HT1080 (cell line): ENCODE results near the gene RASGEF1C. TPM values are rescaled to one million over a fixed set of nuclear protein-coding genes. Genes with fewer than 3 reads are reported as not detected.

Experiments
- DNase-seq: peaks from one replicate; pipeline ENCODE4 v3.0.0-alpha.2; 2015; ENCODE audit warnings: low read depth
- total RNA-seq: library from RNA; depleted of rRNA; stranded (reverse); fragments of >200 nt; shearing (Covaris generic); gene quantifications from 2 replicates; pipeline ENCODE4 v1.2.3, GENCODE V29; 2014; rRNA removed

Gene RASGEF1C
- total RNA-seq, 1 experiment from 2014 or later = not detected

- DNase-seq = no peak
Observed at GRCh38 chr5:180068519-180069090, 140.4 kb downstream of the RASGEF1C start.

GRCh38 chr5:180067986-180068385, 141.0 kb downstream of the RASGEF1C start:
- no peak for DNase-seq

- DNase-seq = no peak
Observed at GRCh38 chr5:180060192-180060591, 148.8 kb downstream of the RASGEF1C start.

GRCh38 chr5:180059326-180059725, 149.7 kb downstream of the RASGEF1C start:
- DNase-seq = no peak

GRCh38 chr5:180056153-180056552, 152.9 kb downstream of the RASGEF1C start:
- no peak for DNase-seq

GRCh38 chr5:180054226-180054625, 154.8 kb downstream of the RASGEF1C start:
- no peak for DNase-seq

- no peak for DNase-seq
Observed at GRCh38 chr5:180053061-180053602, 155.9 kb downstream of the RASGEF1C start.

- DNase-seq = no peak
Observed at GRCh38 chr5:180052211-180052818, 156.7 kb downstream of the RASGEF1C start.

Other genes starting within 250 kb of the RASGEF1C start
- gene RNF130, start 137.5 kb downstream of the RASGEF1C start, total RNA-seq = 34.5 and 43.4 TPM in 2 replicates
- 23.4 and 26.6 TPM in 2 replicates for gene MAPK9, start 82.9 kb upstream of the RASGEF1C start, total RNA-seq
- gene GFPT2, start 144.1 kb upstream of the RASGEF1C start, total RNA-seq = 105 and 112 TPM in 2 replicates